H9 (cell line): Measurements from ENCODE around the gene SLC29A1. TPM values are rescaled to one million over a fixed set of nuclear protein-coding genes. Genes with fewer than 3 reads are reported as not detected.
A peak's percentile ranks its signal among the peaks of the same experiment; 100 is the strongest.

Experiments
- DNase-seq: peaks from one replicate; pipeline ENCODE4 v3.0.0-alpha.2; 2017
- H2AFZ ChIP-seq: one replicate; pipeline ENCODE4 v1.6.1; 2013; ENCODE audit warnings: mild to moderate bottlenecking, low read length, control low read depth, moderate library complexity
- H2AK5ac ChIP-seq: 2 replicates; pipeline ENCODE4 v1.6.1; 2013; ENCODE audit warnings: low read length, control low read depth, mixed read lengths; ENCODE audit not compliant: insufficient read length
- H2BK120ac ChIP-seq: one replicate; pipeline ENCODE4 v1.6.1; 2013; ENCODE audit warnings: low read depth, mild to moderate bottlenecking, low read length, control low read depth, inconsistent platforms; ENCODE audit not compliant: poor library complexity, severe bottlenecking
- H2BK12ac ChIP-seq: 2 replicates; pipeline ENCODE4 v1.6.1; 2013; ENCODE audit warnings: low read length, control low read depth, mixed read lengths, low read depth; ENCODE audit not compliant: insufficient read length
- H2BK15ac ChIP-seq: 2 replicates; pipeline ENCODE4 v1.6.1; 2013; ENCODE audit warnings: low read depth, low read length, control low read depth
- H2BK20ac ChIP-seq: one replicate; pipeline ENCODE4 v1.6.1; 2013; ENCODE audit warnings: low read depth, mild to moderate bottlenecking, low read length, control low read depth, inconsistent platforms; ENCODE audit not compliant: poor library complexity, severe bottlenecking
- H2BK5ac ChIP-seq: 2 replicates; pipeline ENCODE4 v1.6.1; 2013; ENCODE audit warnings: low read length, control low read depth, mixed read lengths; ENCODE audit not compliant: insufficient read length
- H3K14ac ChIP-seq: 2 replicates; pipeline ENCODE4 v1.6.1; 2013; ENCODE audit warnings: low read length, control low read depth; ENCODE audit not compliant: insufficient read depth
- H3K18ac ChIP-seq: 2 replicates; pipeline ENCODE4 v1.6.1; 2013; ENCODE audit warnings: low read depth, mild to moderate bottlenecking, mixed read lengths, low read length, control low read depth; ENCODE audit not compliant: insufficient read length
- H3K23ac ChIP-seq: 2 replicates; pipeline ENCODE4 v1.6.1; 2013; ENCODE audit warnings: low read length, control low read depth, mixed read lengths, low read depth; ENCODE audit not compliant: insufficient read length
- H3K23me2 ChIP-seq: 2 replicates; pipeline ENCODE4 v1.6.1; 2013; ENCODE audit warnings: low read depth, mild to moderate bottlenecking, mixed read lengths, low read length, control low read depth; ENCODE audit not compliant: insufficient read length, poor library complexity, severe bottlenecking
- H3K27ac ChIP-seq: 2 replicates; pipeline ENCODE4 v1.5.1; 2013; ENCODE audit warnings: low read length, control low read depth, mixed read lengths, low read depth; ENCODE audit not compliant: insufficient read length
- H3K27me3 ChIP-seq: 2 replicates; pipeline ENCODE4 v1.6.1; 2013; ENCODE audit warnings: low read length, control low read depth, inconsistent platforms; ENCODE audit not compliant: insufficient read depth
- H3K4ac ChIP-seq: 2 replicates; pipeline ENCODE4 v1.6.1; 2013; ENCODE audit warnings: low read depth, mild to moderate bottlenecking, control low read depth, inconsistent platforms, low read length, moderate library complexity
- H3K4me1 ChIP-seq: 2 replicates; pipeline ENCODE4 v1.6.1; 2013; ENCODE audit warnings: low read length, control low read depth, inconsistent platforms; ENCODE audit not compliant: insufficient read depth
- H3K4me2 ChIP-seq: 2 replicates; pipeline ENCODE4 v1.6.1; 2013; ENCODE audit warnings: low read length, control low read depth, mixed read lengths; ENCODE audit not compliant: insufficient read length, insufficient read depth
- H3K56ac ChIP-seq: 2 replicates; pipeline ENCODE4 v1.6.1; 2013; ENCODE audit warnings: low read depth, mild to moderate bottlenecking, mixed read lengths, low read length, control low read depth; ENCODE audit not compliant: insufficient read length
- H3K79me1 ChIP-seq: 2 replicates; pipeline ENCODE4 v1.6.1; 2013; ENCODE audit warnings: low read depth, mild to moderate bottlenecking, moderate library complexity, low read length, control low read depth, inconsistent platforms; ENCODE audit not compliant: insufficient read depth, poor library complexity, severe bottlenecking
- H3K79me2 ChIP-seq: 2 replicates; pipeline ENCODE4 v1.6.1; 2013; ENCODE audit warnings: low read length, control low read depth, inconsistent platforms; ENCODE audit not compliant: insufficient read depth
- H3K9ac ChIP-seq: 2 replicates; pipeline ENCODE4 v1.6.1; 2013; ENCODE audit warnings: low read length, control low read depth, mixed read lengths; ENCODE audit not compliant: insufficient read length; ENCODE audit errors: extremely low read depth
- H3K9me3 ChIP-seq: one replicate; pipeline ENCODE4 v1.6.1; 2013; ENCODE audit warnings: low read depth, low read length, inconsistent platforms; ENCODE audit not compliant: control insufficient read depth
- H3T11ph ChIP-seq: one replicate; pipeline ENCODE4 v1.6.1; 2013; ENCODE audit warnings: mild to moderate bottlenecking, low read length, control low read depth, inconsistent platforms
- H4K20me1 ChIP-seq: one replicate; pipeline ENCODE4 v1.6.1; 2013; ENCODE audit not compliant: control insufficient read depth, insufficient read length, insufficient read depth
- H4K5ac ChIP-seq: 2 replicates; pipeline ENCODE4 v1.6.1; 2013; ENCODE audit warnings: low read depth, mild to moderate bottlenecking, mixed read lengths, low read length, control low read depth; ENCODE audit not compliant: insufficient read length
- H4K8ac ChIP-seq: replicated peaks from 2 replicates; pipeline ENCODE4 v1.6.1; 2013; ENCODE audit warnings: low read length, control low read depth, mixed read lengths, low read depth; ENCODE audit not compliant: insufficient read length
- H4K91ac ChIP-seq: 2 replicates; pipeline ENCODE4 v1.6.1; 2013; ENCODE audit warnings: low read depth, mild to moderate bottlenecking, moderate library complexity, mixed read lengths, low read length, control low read depth; ENCODE audit not compliant: insufficient read length
- H3K27ac Mint-ChIP-seq, 3 experiments: 2 replicates in 2 of 3; 3 replicates in 1 of 3; pipeline ENCODE4 v1.8.0; 2020 to 2021; ENCODE audit warnings: mixed read lengths in 3 of 3, mild to moderate bottlenecking in 1 of 3, moderate library complexity in 1 of 3
- H3K27me3 Mint-ChIP-seq: 2 replicates; pipeline ENCODE4 v1.8.0; 2021; ENCODE audit warnings: low read depth, mild to moderate bottlenecking, moderate library complexity, mixed read lengths
- H3K36me3 Mint-ChIP-seq, 3 experiments: 2 replicates in 2 of 3; 3 replicates in 1 of 3; pipeline ENCODE4 v1.8.0; 2020 to 2021; ENCODE audit warnings: low read depth in 3 of 3, mixed read lengths in 3 of 3; ENCODE audit not compliant: insufficient read depth in 1 of 3
- H3K4me1 Mint-ChIP-seq, 2 experiments: 2 replicates each; pipeline ENCODE4 v1.8.0; 2020; ENCODE audit warnings: mixed read lengths in 2 of 2
- H3K4me3 Mint-ChIP-seq, 2 experiments: 2 replicates in 1 of 2; 3 replicates in 1 of 2; pipeline ENCODE4 v1.8.0; 2020 to 2021; ENCODE audit warnings: mild to moderate bottlenecking in 2 of 2, mixed read lengths in 2 of 2, moderate library complexity in 1 of 2
- H3K9me3 Mint-ChIP-seq, 2 experiments: 2 replicates in 1 of 2; 3 replicates in 1 of 2; pipeline ENCODE4 v1.8.0; 2020; ENCODE audit warnings: mild to moderate bottlenecking in 2 of 2, mixed read lengths in 2 of 2, moderate library complexity in 1 of 2
- WGBS: extraction: QIAGEN DNeasy Blood & Tissue Kit; methylation state at CpG from one replicate; pipeline ENCODE4 v1.1.7; 2013; ENCODE audit warnings: missing lambda C conversion rate, low lambda C conversion rate, mixed read lengths; ENCODE audit not compliant: insufficient read length; ENCODE audit errors: extremely low coverage; 5-methylcytosine and 5-hydroxymethylcytosine counted together
- long read RNA-seq: library from polyadenylated mRNA; unstranded; transcript quantifications from one replicate; pipeline ENCODE4 v2.0.0, GENCODE V29; 2020
- total RNA-seq: library from RNA; stranded (reverse); gene quantifications from 2 replicates; pipeline ENCODE4 v1.2.1, GENCODE V29; 2021
- TF ChIP-seq, protein P1 (sequence below): fragments of 200-600 bp; sonication (generic); conservative IDR thresholded peaks from 3 replicates; pipeline ENCODE4 v1.8.0; 2021; ENCODE audit warnings: antibody characterized with exemption, mild to moderate bottlenecking

The SLC29A1 gene
- total RNA-seq: 118 and 124 TPM in 2 replicates
- long read RNA-seq, transcript SLC29A1-206 (13 exons, 2,183 nt): major isoform, 644 of 1,312 reads
- long read RNA-seq, transcript SLC29A1-201 (12 exons, 2,159 nt): minor isoform, 8 of 1,312 reads
- long read RNA-seq, transcript SLC29A1-208 (13 exons, 2,326 nt): minor isoform, 8 of 1,312 reads
- long read RNA-seq, transcript SLC29A1-209 (13 exons, 2,318 nt): minor isoform, 133 of 1,312 reads
- long read RNA-seq, partial matches to known transcripts: 39 of 1,312 reads
- long read RNA-seq, other reads (novel, unspliced or antisense): 476 of 1,312 reads

DNA sequence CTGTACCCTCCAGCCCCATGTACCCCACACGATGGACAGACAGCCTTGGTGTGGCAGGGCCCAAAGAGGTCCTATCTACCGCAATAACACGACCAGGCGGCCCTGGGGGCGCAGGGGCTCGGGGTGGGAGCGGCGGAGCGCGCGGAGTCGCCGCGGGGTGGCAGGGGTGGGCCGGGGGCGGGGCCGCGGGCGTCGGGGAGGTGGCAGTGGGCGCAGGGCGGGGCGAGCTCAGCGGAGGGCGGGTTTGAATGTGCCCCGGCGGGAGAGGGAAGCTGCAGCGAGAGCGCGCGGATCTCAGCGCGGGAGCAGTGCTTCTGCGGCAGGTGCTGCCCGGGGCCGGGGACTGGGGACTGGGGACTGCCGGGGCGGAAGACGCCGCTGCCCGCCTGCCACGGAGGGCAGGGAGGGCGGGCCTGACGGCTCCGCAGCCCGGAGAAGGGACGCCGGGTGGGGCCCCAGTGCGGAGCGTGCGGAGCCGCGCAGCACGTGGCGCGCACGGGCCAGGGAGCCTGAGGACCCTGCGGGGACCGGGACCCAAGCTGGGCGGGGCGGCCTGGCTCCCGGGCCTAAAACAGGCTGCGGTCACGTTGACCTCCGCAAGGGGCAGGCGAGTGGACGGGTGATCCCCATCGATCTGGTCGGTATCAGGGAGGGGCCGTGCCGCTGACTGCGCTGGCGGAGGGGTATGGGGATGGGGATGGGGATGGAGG is at the start of gene SLC29A1:
TSS of gene SLC29A1 (plus strand) at position 277 of the 710 bp plus-strand sequence. CDS start 3,719 bp downstream, outside the sequence.
- H3K23me2 ChIP-seq: peaks cover 20% of the 10 kb centered on the region
- H3K23ac ChIP-seq: no peak within 1 kb of the TSS
- H3K27ac ChIP-seq: no peak within 1 kb of the TSS
- no peak within 1 kb of the TSS for H2BK5ac ChIP-seq
- H4K91ac ChIP-seq: no peak within 1 kb of the TSS
- no peak within 1 kb of the TSS for H3T11ph ChIP-seq
- H4K20me1 ChIP-seq: peaks cover 2% of the 10 kb centered on the region
- WGBS: no CpG with 5 or more reads among the region's 73 CpGs
- H3K4me3 Mint-ChIP-seq: peak within 1 kb of the TSS; percentile 85 to 96
- peaks cover 16% of the 10 kb centered on the region; the same call in 1 of the 2 replicates for H3K4me1 ChIP-seq
- TF ChIP-seq, protein P1, sequence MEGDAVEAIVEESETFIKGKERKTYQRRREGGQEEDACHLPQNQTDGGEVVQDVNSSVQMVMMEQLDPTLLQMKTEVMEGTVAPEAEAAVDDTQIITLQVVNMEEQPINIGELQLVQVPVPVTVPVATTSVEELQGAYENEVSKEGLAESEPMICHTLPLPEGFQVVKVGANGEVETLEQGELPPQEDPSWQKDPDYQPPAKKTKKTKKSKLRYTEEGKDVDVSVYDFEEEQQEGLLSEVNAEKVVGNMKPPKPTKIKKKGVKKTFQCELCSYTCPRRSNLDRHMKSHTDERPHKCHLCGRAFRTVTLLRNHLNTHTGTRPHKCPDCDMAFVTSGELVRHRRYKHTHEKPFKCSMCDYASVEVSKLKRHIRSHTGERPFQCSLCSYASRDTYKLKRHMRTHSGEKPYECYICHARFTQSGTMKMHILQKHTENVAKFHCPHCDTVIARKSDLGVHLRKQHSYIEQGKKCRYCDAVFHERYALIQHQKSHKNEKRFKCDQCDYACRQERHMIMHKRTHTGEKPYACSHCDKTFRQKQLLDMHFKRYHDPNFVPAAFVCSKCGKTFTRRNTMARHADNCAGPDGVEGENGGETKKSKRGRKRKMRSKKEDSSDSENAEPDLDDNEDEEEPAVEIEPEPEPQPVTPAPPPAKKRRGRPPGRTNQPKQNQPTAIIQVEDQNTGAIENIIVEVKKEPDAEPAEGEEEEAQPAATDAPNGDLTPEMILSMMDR: peak; percentile 58
- no peak within 1 kb of the TSS for H2BK12ac ChIP-seq
- H3K56ac ChIP-seq: no peak within 1 kb of the TSS
- H3K4me1 Mint-ChIP-seq: peaks cover 55 to 63% of the 10 kb centered on the region in 2 experiments
- H3K9me3 Mint-ChIP-seq: no peaks in the 10 kb centered on the region; a peak in 1 of 5 replicates
- H3K4ac ChIP-seq: no peak within 1 kb of the TSS
- H3K9ac ChIP-seq: peak within 1 kb of the TSS; percentile 21
- H2AFZ ChIP-seq: no peak within 1 kb of the TSS
- H2BK20ac ChIP-seq: no peak within 1 kb of the TSS
- no peak within 1 kb of the TSS for H2BK15ac ChIP-seq
- peak within 1 kb of the TSS; percentile 60 for H3K4me2 ChIP-seq
- H3K36me3 Mint-ChIP-seq: peaks cover 8 to 13% (median 9%) of the 10 kb centered on the region in 3 experiments; a peak in 5 of 7 replicates
- H3K79me2 ChIP-seq: peaks cover 17% of the 10 kb centered on the region; the same call in 1 of the 2 replicates
- H3K79me1 ChIP-seq: peaks cover 17% of the 10 kb centered on the region
- H2BK120ac ChIP-seq: no peak within 1 kb of the TSS
- H4K8ac ChIP-seq: no peak within 1 kb of the TSS
- H4K5ac ChIP-seq: no peak within 1 kb of the TSS
- H3K27ac Mint-ChIP-seq: peak within 1 kb of the TSS; percentile 35 to 93 (median 93); a peak in 5 of 7 replicates
- peak within 1 kb of the TSS; percentile 0; the same call in 1 of the 2 replicates for H3K14ac ChIP-seq
- no peak within 1 kb of the TSS for H3K18ac ChIP-seq
- peaks cover 1% of the 10 kb centered on the region; the same call in 1 of the 2 replicates for H3K27me3 Mint-ChIP-seq
- DNase-seq: peak; percentile 84
- H2AK5ac ChIP-seq: no peak within 1 kb of the TSS
- no peaks in the 10 kb centered on the region for H3K27me3 ChIP-seq
- no peaks in the 10 kb centered on the region for H3K9me3 ChIP-seq
